ENCODE results near the gene SYT5.
"Not testable (repeated sequence)": the region's sequence is repeated elsewhere in the genome, so short reads cannot be mapped to it uniquely, and the experiment has no call there.

Gene SYT5

DNA sequence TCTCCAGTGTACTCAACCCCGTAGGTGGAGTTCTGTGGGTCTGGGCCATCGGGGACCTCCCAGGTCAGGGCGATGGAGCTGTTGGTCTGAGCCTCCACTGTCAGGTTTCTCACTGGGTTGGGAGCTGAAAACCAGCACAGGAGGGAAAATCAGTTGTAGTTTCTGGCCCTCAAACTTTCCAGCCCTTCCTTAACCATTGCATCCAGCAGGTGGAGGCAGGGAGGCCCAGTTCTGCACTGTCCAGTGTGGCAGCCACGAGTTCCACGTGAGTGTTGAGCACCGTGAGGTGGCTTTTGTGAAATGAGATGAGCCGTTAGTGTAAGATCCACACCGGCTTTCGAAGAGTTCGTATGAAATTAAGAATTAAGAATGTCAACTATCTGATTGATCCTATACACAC, 22.1 kb upstream of the SYT5 start:
- TF ChIP-seq, protein P1, sequence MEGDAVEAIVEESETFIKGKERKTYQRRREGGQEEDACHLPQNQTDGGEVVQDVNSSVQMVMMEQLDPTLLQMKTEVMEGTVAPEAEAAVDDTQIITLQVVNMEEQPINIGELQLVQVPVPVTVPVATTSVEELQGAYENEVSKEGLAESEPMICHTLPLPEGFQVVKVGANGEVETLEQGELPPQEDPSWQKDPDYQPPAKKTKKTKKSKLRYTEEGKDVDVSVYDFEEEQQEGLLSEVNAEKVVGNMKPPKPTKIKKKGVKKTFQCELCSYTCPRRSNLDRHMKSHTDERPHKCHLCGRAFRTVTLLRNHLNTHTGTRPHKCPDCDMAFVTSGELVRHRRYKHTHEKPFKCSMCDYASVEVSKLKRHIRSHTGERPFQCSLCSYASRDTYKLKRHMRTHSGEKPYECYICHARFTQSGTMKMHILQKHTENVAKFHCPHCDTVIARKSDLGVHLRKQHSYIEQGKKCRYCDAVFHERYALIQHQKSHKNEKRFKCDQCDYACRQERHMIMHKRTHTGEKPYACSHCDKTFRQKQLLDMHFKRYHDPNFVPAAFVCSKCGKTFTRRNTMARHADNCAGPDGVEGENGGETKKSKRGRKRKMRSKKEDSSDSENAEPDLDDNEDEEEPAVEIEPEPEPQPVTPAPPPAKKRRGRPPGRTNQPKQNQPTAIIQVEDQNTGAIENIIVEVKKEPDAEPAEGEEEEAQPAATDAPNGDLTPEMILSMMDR (IDR thresholded peaks at IDR 0.05; ENCODE audit: insufficient read depth, low read depth, low read length, missing control alignments), result peak; percentile 6
- H3K4me3 ChIP-seq (ENCODE audit: low read depth, low read length); DNase-seq (ENCODE audit: low read depth): not testable (repeated sequence)

DNA sequence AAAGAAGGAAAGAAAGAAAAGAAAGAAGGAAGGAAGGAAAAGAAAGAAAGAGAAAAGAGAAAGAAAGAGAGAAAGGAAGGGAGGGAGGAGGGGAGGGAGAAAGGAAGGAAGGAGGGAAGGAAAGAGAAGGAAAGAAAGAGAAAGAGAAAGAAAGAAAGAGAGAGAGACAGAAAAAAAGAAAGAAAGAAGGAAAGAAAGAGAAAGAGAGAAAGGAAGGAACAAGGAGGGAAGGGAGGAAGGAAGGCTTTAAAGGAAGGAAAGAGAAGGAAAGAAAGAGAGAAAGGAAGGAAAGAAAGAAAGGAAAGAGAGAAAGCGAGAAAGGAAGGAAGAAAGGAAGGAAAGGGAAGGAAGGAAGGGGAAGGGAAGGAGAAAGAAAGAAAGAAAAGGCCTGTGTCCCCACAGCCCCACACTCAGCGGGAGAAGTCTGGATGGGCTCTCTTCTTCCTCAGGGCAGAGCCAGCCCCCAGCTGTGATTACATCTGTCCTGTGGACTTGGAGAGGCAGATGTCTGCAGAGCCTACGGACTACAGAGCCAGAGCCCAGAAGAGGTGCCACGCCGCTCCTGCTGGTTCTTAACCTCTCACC, 19.6 kb upstream of the SYT5 start:
- DNase-seq (ENCODE audit: low read depth), result no peak
- TF ChIP-seq, protein P1 (IDR thresholded peaks at IDR 0.05; ENCODE audit: insufficient read depth, low read depth, low read length, missing control alignments), result no peak
- no peak overlapping the region for H3K4me3 ChIP-seq (ENCODE audit: low read depth, low read length)

DNA sequence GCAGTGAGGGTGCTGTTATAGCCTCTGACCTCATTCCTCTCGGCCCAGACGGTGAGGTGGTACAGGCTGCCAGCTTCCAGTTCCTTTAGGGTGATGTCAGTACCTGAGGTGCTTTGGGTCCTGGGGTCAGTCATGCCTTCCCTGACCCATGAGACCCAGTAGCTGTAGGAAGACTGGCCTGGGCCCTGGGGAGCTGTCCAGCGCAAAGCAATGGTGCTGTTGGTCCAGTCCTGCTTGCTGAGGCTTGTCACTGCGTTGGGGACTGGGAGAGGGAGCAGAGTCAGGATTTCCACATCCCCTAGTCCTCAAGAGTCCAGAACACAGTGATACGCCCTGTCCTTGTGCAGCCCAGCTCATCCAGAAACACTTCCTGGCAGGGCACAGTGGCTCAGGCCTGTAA, 18.6 kb upstream of the SYT5 start:
- TF ChIP-seq, protein P1 (IDR thresholded peaks at IDR 0.05; ENCODE audit: insufficient read depth, low read depth, low read length, missing control alignments), result no peak
- no peak for DNase-seq (ENCODE audit: low read depth)
- no peak overlapping the region for H3K4me3 ChIP-seq (ENCODE audit: low read depth, low read length)

DNA sequence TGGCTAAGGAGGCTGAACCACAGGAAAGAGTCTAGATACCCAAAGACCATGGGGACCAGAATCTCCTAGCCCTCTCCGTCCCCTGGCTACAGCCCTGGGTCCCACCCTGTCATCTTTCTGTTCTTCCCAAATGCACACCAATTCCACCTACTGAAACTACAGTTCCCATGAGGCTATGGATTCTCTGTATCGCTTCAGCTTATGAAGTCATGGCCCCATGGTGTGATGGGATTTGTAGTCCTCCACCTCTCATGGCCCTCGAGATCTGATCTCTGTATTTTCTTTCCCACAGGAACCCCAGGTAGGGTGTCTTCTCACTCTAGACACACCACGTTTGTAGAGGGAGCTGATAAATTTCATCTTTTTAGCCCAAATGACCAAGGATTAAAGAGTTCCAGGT, 17.4 kb upstream of the SYT5 start:
- TF ChIP-seq, protein P1 (IDR thresholded peaks at IDR 0.05; ENCODE audit: insufficient read depth, low read depth, low read length, missing control alignments), result no peak
- H3K4me3 ChIP-seq (ENCODE audit: low read depth, low read length), result no peak overlapping the region
- peak; percentile 42 for DNase-seq (ENCODE audit: low read depth)

DNA sequence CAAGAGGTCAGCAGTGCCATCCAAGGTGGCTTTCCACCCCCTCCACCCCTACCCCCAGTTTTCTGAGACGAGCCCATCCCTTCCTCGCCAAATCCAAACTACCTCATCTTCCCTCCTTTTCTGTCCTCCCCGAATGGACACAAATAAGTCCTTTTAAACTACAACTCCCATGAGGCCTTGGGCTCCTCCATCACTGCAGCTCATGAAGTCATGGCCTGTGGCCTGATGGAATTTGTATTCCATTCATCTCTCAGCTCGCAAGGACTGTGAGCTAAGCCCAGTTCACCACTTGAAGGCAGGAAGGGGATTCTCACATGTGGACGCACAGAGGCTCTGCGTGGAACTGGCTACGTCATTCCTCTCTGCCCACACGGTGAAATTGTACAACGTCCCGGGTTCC, 16.7 kb upstream of the SYT5 start:
- no peak overlapping the region for H3K4me3 ChIP-seq (ENCODE audit: low read depth, low read length)
- no peak for DNase-seq (ENCODE audit: low read depth)
- TF ChIP-seq, protein P1 (IDR thresholded peaks at IDR 0.05; ENCODE audit: insufficient read depth, low read depth, low read length, missing control alignments), result no peak

DNA sequence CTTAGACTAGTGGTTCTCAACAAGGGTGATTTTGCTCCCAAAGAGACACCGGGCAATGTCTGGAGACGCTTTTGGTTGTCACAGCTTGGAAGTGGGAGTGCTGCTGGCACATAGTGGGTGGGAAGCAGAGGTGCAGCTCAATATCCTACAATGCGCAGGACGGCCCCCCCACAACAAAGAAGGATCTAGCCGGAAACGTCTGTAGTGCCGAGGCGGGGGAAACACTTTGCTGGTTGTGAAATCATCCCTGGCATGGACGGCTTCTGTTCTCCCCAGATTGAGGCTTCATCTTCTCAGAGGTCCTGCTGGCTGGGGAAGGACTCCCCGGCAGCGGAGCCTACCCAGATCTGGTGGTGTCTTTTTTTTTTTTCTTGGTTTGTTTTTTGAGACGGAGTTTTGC, 13.4 kb upstream of the SYT5 start:
- H3K4me3 ChIP-seq (ENCODE audit: low read depth, low read length), result no peak overlapping the region
- DNase-seq (ENCODE audit: low read depth), result no peak
- TF ChIP-seq, protein P1 (IDR thresholded peaks at IDR 0.05; ENCODE audit: insufficient read depth, low read depth, low read length, missing control alignments), result no peak

DNA sequence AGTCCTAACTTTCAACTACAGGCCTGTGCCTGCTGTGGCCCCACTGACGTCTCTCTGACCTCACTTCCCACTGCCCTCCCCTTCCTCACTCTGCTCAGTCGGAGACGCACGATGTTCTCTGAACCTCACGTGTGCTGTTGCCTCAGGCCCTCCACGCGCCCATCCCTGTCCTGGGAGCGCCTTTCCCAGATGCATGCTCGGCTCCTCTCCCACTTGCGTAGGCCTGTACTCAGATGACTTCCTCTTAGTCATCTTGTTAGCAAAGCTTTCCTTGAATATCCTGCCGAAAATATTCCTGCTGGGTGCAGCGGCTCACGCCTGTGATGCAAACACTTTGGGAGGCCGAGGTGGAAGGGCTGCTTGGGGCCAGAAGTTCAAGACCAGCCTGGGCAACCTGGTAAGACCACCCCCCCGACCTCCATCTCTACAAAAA, 9.3 kb upstream of the SYT5 start:
- H3K4me3 ChIP-seq (ENCODE audit: low read depth, low read length), result no peak overlapping the region
- TF ChIP-seq, protein P1 (IDR thresholded peaks at IDR 0.05; ENCODE audit: insufficient read depth, low read depth, low read length, missing control alignments), result no peak
- no peak for DNase-seq (ENCODE audit: low read depth)

All from GM12865 (cell line).